CD4-positive, alpha-beta memory T cell (primary cell): Measurements from ENCODE around the gene SUPT6H. TPM values are rescaled to one million over a fixed set of nuclear protein-coding genes. Genes with fewer than 3 reads are reported as not detected.

ENCODE experiments used
- CTCF ChIA-PET: fragments of 350-600 bp; sonication (Branson Sonifier 250); formaldehyde crosslinking; loops from one replicate; lab custom pipeline; 2021; ENCODE audit warnings: inconsistent platforms; ENCODE audit not compliant: partially characterized antibody; lab: Charles Lee
- POLR2A ChIA-PET: fragments of 350-600 bp; sonication (Branson Sonifier 250); formaldehyde crosslinking; loops from one replicate; lab custom pipeline; 2021; ENCODE audit not compliant: partially characterized antibody; lab: Charles Lee
- DNase-seq, 5 donors: peaks; one replicate each; pipeline versions ENCODE4 v3.0.0 to v3.0.0-alpha.2; 2020 to 2022; ENCODE audit warnings: mixed read lengths in 1 of 5
- H3K27ac ChIP-seq: one replicate; pipeline ENCODE4 v1.7.0; 2013; ENCODE audit warnings: low read depth, low read length
- H3K27me3 ChIP-seq: 2 replicates; pipeline ENCODE4 v1.7.0; 2013; ENCODE audit warnings: mild to moderate bottlenecking, low read length, moderate library complexity; ENCODE audit not compliant: insufficient read depth
- H3K36me3 ChIP-seq: 2 replicates; pipeline ENCODE4 v1.7.0; 2013; ENCODE audit warnings: mild to moderate bottlenecking, low read length, moderate library complexity; ENCODE audit not compliant: insufficient read depth
- H3K4me1 ChIP-seq: 2 replicates; pipeline ENCODE4 v1.7.0; 2013; ENCODE audit warnings: mild to moderate bottlenecking, low read length, moderate library complexity; ENCODE audit not compliant: insufficient read depth
- H3K4me3 ChIP-seq, 2 donors: one replicate each; pipeline ENCODE4 v1.7.0; 2013; ENCODE audit warnings: low read length in 2 of 2, mild to moderate bottlenecking in 1 of 2
- H3K9me3 ChIP-seq, 2 donors: one replicate each; pipeline ENCODE4 v1.7.0; 2013; ENCODE audit warnings: low read length in 2 of 2, control low read depth in 1 of 2; ENCODE audit not compliant: control insufficient read depth in 1 of 2
- H3K27ac Mint-ChIP-seq, 7 donors: one replicate each; pipeline ENCODE4 v1.8.0; 2020 to 2021; ENCODE audit warnings: mixed read lengths in 7 of 7, mild to moderate bottlenecking in 6 of 7, inconsistent platforms in 3 of 7, moderate library complexity in 3 of 7
- H3K27me3 Mint-ChIP-seq, 2 donors: one replicate each; pipeline ENCODE4 v1.8.0; 2020 to 2021; ENCODE audit warnings: mixed read lengths in 2 of 2
- H3K36me3 Mint-ChIP-seq, 2 donors: one replicate each; pipeline ENCODE4 v1.8.0; 2020 to 2021; ENCODE audit warnings: mixed read lengths in 2 of 2, inconsistent platforms in 1 of 2, mild to moderate bottlenecking in 1 of 2
- H3K4me1 Mint-ChIP-seq, 4 donors: one replicate each; pipeline ENCODE4 v1.8.0; 2020 to 2021; ENCODE audit warnings: mixed read lengths in 4 of 4, mild to moderate bottlenecking in 1 of 4
- H3K4me3 Mint-ChIP-seq, 8 donors: one replicate each; pipeline ENCODE4 v1.8.0; 2020 to 2021; ENCODE audit warnings: mixed read lengths in 8 of 8, mild to moderate bottlenecking in 7 of 8, moderate library complexity in 6 of 8, inconsistent platforms in 3 of 8
- H3K9me3 Mint-ChIP-seq, 8 donors: one replicate each; pipeline ENCODE4 v1.8.0; 2020 to 2021; ENCODE audit warnings: mixed read lengths in 8 of 8, mild to moderate bottlenecking in 5 of 8, inconsistent platforms in 3 of 8, moderate library complexity in 1 of 8
- intact Hi-C: fragments of 100-400 bp; cut with micrococcal nuclease; formaldehyde crosslinking; loops from one replicate; pipeline ENCODE4 v1.15.1; 2023
- polyA plus RNA-seq, 2 donors: library from polyadenylated mRNA; unstranded; fragments of 300-500 nt; fragmentation: Illumina TruSeq; gene quantifications; one replicate each; pipeline ENCODE4 v1.2.3, GENCODE V29; 2021
- total RNA-seq, 2 experiments: library from RNA; stranded (reverse); gene quantifications; one replicate each; pipeline ENCODE4 v1.2.3, GENCODE V29; 2021

The SUPT6H gene
- total RNA-seq (100 to 1,000 TPM in 1 of 2 experiments, 10 to 100 TPM in 1; 96.5 to 102 TPM), polyA plus RNA-seq (10 to 100 TPM in 1 of 2 donors, under 1 TPM in 1; 0.81 to 24.0 TPM)

DNA sequence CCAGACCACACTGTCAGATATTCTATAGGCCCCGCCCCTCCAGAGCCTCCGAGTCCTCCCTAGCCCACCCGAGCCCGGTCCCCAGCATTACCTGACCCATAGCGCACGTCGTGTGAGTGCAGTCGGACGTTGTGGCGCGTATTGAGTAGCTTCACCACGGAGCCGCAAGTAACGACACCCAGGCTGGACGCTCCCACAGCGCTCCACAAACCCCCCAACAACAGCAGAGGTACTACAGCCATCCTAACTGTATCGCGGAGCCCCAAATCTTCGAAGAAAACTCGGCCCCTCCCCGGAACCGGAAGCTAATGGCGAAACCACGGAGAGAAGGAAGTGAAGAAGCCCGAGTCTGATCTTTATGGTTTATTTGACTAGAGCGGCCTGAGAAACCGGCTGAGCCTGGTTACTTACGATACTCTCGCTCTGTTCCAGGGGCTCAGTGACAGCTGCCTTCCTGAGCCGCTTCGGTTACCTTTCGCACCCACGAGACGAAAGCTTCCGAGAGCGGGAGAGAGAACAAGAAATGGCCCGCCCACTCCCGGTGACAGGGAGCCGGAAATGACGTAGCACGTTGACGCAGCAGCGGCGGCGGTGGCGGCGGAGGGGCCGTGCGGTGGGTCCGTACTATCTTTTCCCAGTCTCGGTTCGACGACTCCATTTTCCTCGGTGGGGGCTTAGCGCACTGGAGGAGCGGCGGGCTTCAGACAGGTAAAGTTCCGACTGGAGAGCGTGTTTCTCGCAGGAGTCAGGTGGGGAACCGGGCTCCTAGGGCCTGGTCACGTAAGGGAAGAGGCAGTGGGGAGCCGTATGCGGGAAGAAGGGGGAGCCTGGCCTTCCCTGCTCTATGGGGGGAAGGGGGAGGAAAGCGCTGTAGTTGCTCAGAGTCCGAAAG, at the start of gene SUPT6H, which contains the start of gene SDF2:
Gene SUPT6H (plus strand): TSS at position 571 of the 892 bp plus-strand sequence. CDS start 11,197 bp downstream, outside the sequence.
Gene SDF2 (minus strand): TSS at position 272 of the 892 bp plus-strand sequence. CDS start 30 bp downstream, at position 242.
- Histone ChIP-seq H3K4me1 (peaks cover 51% of the 10 kb centered on the region), H3K27ac (peak within 1 kb of the TSS; percentile 99), H3K9me3 (no peaks in the 10 kb centered on the region), H3K36me3 (peaks cover 9% of the 10 kb centered on the region), H3K4me3 (peak within 1 kb of the TSS; percentile 92 to 99), H3K27me3 (no peaks in the 10 kb centered on the region)
- no peaks in the 10 kb centered on the region for H3K27me3 Mint-ChIP-seq
- ChIA-PET CTCF (interaction anchor here (0.7 to 4.4 kb wide), 7 partner anchors 9 to 168 kb away, joined by 3 to 51 read pairs (median 4); partner anchors contain the start of genes BLTP2, NEK8 and TLCD1), POLR2A (interaction anchor here (0.5 to 3.5 kb wide), 23 partner anchors 9 to 1818 kb away, joined by 3 to 77 read pairs (median 4); partner anchors contain the start of genes ALDOC, BLTP2, PHF12 and PIGS)
- H3K27ac Mint-ChIP-seq: peak within 1 kb of the TSS; percentile 97 to 100 (median 100)
- peaks cover 9 to 51% of the 10 kb centered on the region in 2 donors for H3K36me3 Mint-ChIP-seq
- peak; percentile 94 to 96 (median 95) for DNase-seq
- peaks cover 42 to 68% (median 56%) of the 10 kb centered on the region in 4 donors for H3K4me1 Mint-ChIP-seq
- intact Hi-C loops: loop anchor here (1.0 to 5.0 kb wide), 3 partner anchors 17 to 290 kb away; partner anchors contain the start of genes BLTP2, PHF12 and PROCA1
- H3K9me3 Mint-ChIP-seq: no peaks in the 10 kb centered on the region
- H3K4me3 Mint-ChIP-seq: peak within 1 kb of the TSS; percentile 99 to 100 (median 100)

DNA sequence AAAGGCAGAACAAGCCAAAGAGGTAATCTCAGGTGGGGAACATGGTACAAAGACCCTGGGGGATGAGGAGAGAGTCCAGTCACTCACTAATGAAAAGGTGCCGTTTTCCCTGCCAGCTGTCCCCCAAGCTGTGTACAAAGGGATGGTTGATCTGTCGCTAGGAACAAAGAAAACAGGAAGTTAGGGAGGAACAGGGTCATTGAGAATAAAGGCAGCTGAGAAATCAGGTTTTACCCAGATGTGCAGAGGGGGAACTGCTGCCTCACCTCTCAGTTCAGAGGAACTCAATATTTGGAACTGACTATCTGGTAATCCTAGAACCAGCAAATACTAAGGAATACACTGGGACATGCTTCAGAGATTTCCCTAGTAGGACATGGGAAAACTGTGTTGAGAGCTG, 49.5 kb upstream of the SUPT6H start:
- H3K4me1 ChIP-seq: no peaks in the 10 kb centered on the region
- Mint-ChIP-seq H3K27me3 (no peaks in the 10 kb centered on the region), H3K4me3 (no peak overlapping the region), H3K36me3 (peaks cover 27 to 60% of the 10 kb centered on the region in 2 donors), H3K9me3 (no peaks in the 10 kb centered on the region), H3K4me1 (peaks cover 4 to 13% (median 10%) of the 10 kb centered on the region in 4 donors), H3K27ac (peak overlapping the region; percentile 17 to 78 (median 53))
- no peak for DNase-seq
- H3K27ac ChIP-seq: no peak overlapping the region
- peaks cover 29% of the 10 kb centered on the region for H3K36me3 ChIP-seq
- H3K4me3 ChIP-seq: no peak overlapping the region
- no peaks in the 10 kb centered on the region for H3K27me3 ChIP-seq
- ChIA-PET CTCF (interaction anchor here (0.7 to 6.8 kb wide), 20 partner anchors 10 to 196 kb away, joined by 3 to 51 read pairs (median 3); partner anchors contain the start of genes ALDOC and PIGS), POLR2A (interaction anchor here (0.6 to 1.6 kb wide), 5 partner anchors 11 to 117 kb away, joined by 3 to 11 read pairs (median 4); partner anchors contain the start of genes ALDOC and PIGS)
- H3K9me3 ChIP-seq: no peaks in the 10 kb centered on the region
- intact Hi-C loops: no loop called here

GRCh38 chr17:28612936-28613872, 48.8 kb upstream of the SUPT6H start:
- ChIA-PET POLR2A (interaction anchor here (0.6 to 1.8 kb wide), 6 partner anchors 11 to 118 kb away, joined by 3 to 11 read pairs (median 4); partner anchors contain the start of genes ALDOC and PIGS), CTCF (interaction anchor here (0.7 to 6.8 kb wide), 19 partner anchors 9 to 196 kb away, joined by 3 to 51 read pairs (median 3); partner anchors contain the start of genes ALDOC and PIGS)
- Mint-ChIP-seq H3K36me3 (peaks cover 29 to 63% of the 10 kb centered on the region in 2 donors), H3K4me3 (no peak overlapping the region), H3K27me3 (no peaks in the 10 kb centered on the region), H3K27ac (peak overlapping the region in 6 of 7 donors; percentile 24 to 65 (median 36)), H3K9me3 (no peaks in the 10 kb centered on the region), H3K4me1 (peaks cover 4 to 13% (median 10%) of the 10 kb centered on the region in 4 donors)
- Histone ChIP-seq H3K27me3 (no peaks in the 10 kb centered on the region), H3K36me3 (peaks cover 30% of the 10 kb centered on the region), H3K27ac (no peak overlapping the region), H3K9me3 (no peaks in the 10 kb centered on the region), H3K4me1 (no peaks in the 10 kb centered on the region), H3K4me3 (no peak overlapping the region)
- intact Hi-C loops: loop anchor here (1.0 kb wide), 1 partner anchor 65 kb away; no protein-coding TSS in a partner anchor
- peak in 4 of 5 donors; percentile 19 to 40 (median 40) for DNase-seq

- no peak for DNase-seq
- H3K36me3 Mint-ChIP-seq: peaks cover 34 to 70% of the 10 kb centered on the region in 2 donors
- H3K27me3 Mint-ChIP-seq: no peaks in the 10 kb centered on the region
- Histone ChIP-seq H3K4me1 (no peaks in the 10 kb centered on the region), H3K36me3 (peaks cover 37% of the 10 kb centered on the region), H3K27me3 (no peaks in the 10 kb centered on the region), H3K27ac (no peak within 1 kb of the TSS), H3K9me3 (no peaks in the 10 kb centered on the region), H3K4me3 (no peak within 1 kb of the TSS)
- CTCF ChIA-PET: interaction anchor here (1.0 to 6.8 kb wide), 5 partner anchors 8 to 118 kb away, joined by 3 to 51 read pairs (median 8); partner anchors contain the start of gene PIGS
- peak within 1 kb of the TSS; percentile 24 to 65 (median 36) for H3K27ac Mint-ChIP-seq
- intact Hi-C loops: loop anchor here (1.0 kb wide), 1 partner anchor 66 kb away; no protein-coding TSS in a partner anchor
- H3K9me3 Mint-ChIP-seq: no peaks in the 10 kb centered on the region
- H3K4me3 Mint-ChIP-seq: no peak within 1 kb of the TSS
- POLR2A ChIA-PET: interaction anchor here (1.2 to 1.8 kb wide), 3 partner anchors 16 to 119 kb away, joined by 4 to 9 read pairs (median 4); partner anchors contain the start of gene PIGS
- peaks cover 4 to 13% (median 10%) of the 10 kb centered on the region in 4 donors for H3K4me1 Mint-ChIP-seq
Measured at GRCh38 chr17:28613931-28614381, 48.0 kb upstream of the SUPT6H start, which contains the start of gene RSKR. TSS of gene RSKR (minus strand) at chr17:28614185. CDS start at chr17:28614161, 24 bp downstream.

GRCh38 chr17:28615260-28615940, 46.6 kb upstream of the SUPT6H start:
- Mint-ChIP-seq H3K36me3 (peaks cover 44 to 82% of the 10 kb centered on the region in 2 donors), H3K27me3 (no peaks in the 10 kb centered on the region), H3K9me3 (no peaks in the 10 kb centered on the region), H3K4me1 (peaks cover 4 to 13% (median 10%) of the 10 kb centered on the region in 4 donors), H3K4me3 (no peak overlapping the region), H3K27ac (no peak overlapping the region)
- peaks cover 50% of the 10 kb centered on the region for H3K36me3 ChIP-seq
- H3K4me1 ChIP-seq: no peaks in the 10 kb centered on the region
- H3K27me3 ChIP-seq: no peaks in the 10 kb centered on the region
- no peak for DNase-seq
- intact Hi-C loops: no loop called here
- H3K4me3 ChIP-seq: no peak overlapping the region
- ChIA-PET POLR2A (interaction anchor here (1.5 kb wide), 1 partner anchor 30 kb away, joined by 4 read pairs; the partner anchor contains the start of gene BLTP2), CTCF (interaction anchor here (1.1 to 6.8 kb wide), 2 partner anchors 68 to 119 kb away, joined by 3 to 51 read pairs; no protein-coding TSS in a partner anchor)
- no peaks in the 10 kb centered on the region for H3K9me3 ChIP-seq
- H3K27ac ChIP-seq: no peak overlapping the region
